Measurements from ENCODE around the gene PDE1A.

GRCh38 chr2:182144776-182145165, 282.1 kb downstream of the PDE1A start:
- TF ChIP-seq CTCF (conservative IDR thresholded peaks at IDR 0.05; ENCODE audit: low read depth, low read length) (no peak), EZH2 (IDR thresholded peaks at IDR 0.05; ENCODE audit: borderline replicate concordance, low read depth, low read length, poor library complexity, severe bottlenecking) (no peak)
